Measurements from ENCODE around the gene DHX32. TPM values are rescaled to one million over a fixed set of nuclear protein-coding genes. Genes with fewer than 3 reads are reported as not detected.
"Not testable (repeated sequence)": the region's sequence is repeated elsewhere in the genome, so short reads cannot be mapped to it uniquely, and the experiment has no call there.

The DHX32 gene
- total RNA-seq, 2 donors from 2014 or later, result 10.7 to 39.2 TPM

DNA sequence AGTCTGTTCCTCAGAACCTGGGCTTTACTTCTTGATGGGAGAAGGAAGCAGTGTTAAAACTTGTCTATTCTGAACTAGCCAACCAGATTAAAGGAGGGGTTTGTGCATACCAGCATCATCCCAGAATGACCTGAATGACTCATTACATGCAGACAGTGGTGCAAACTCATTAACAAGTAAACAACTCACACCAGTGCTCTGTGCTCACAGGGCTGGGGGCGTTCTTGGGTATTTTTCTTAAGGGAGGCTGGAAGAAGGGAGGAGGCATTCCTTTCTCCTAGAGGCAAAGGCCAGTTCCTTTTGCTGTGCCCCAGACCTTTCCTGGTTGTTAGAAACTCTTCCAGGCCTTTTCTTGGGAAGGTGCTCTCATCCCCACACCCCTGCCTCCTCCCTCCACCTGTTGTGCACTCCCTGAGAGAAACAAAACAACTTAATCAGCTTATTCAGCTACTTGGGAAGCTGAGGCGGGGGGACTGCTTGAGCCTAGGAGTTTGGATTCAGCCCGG is 22.1 kb upstream of the DHX32 start:
- H3K36me3 Mint-ChIP-seq; H3K27ac Mint-ChIP-seq; DNase-seq (ENCODE audit: low spot score in 2 of 2); ATAC-seq: not testable (repeated sequence)
- peaks cover 3 to 12% of the 10 kb centered on the region in 2 donors for H3K9me3 Mint-ChIP-seq

DNA sequence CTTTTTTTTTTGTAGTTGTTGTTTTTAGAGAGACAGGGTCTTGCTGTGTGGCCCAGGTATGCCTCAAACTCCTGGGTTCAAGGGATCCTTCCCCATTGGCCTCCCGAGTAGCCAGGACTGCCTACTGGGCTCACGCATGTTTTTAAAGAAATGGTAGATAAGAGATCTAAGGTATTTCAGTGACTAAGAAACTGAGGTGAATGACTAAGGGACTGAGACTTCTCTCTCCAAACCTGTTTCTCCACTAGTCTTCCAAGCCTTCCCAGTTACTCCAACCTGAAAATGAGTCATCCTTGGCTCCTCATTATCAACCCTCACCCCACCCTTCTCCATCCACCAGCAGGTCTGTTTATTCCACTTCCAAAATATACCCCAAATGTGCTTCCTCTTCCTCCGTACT is 19.9 kb upstream of the DHX32 start:
- H3K27ac Mint-ChIP-seq; DNase-seq (ENCODE audit: low spot score in 2 of 2); ATAC-seq; H3K9me3 Mint-ChIP-seq: not testable (repeated sequence)
- peaks cover 12 to 17% of the 10 kb centered on the region in 2 donors for H3K36me3 Mint-ChIP-seq

DNA sequence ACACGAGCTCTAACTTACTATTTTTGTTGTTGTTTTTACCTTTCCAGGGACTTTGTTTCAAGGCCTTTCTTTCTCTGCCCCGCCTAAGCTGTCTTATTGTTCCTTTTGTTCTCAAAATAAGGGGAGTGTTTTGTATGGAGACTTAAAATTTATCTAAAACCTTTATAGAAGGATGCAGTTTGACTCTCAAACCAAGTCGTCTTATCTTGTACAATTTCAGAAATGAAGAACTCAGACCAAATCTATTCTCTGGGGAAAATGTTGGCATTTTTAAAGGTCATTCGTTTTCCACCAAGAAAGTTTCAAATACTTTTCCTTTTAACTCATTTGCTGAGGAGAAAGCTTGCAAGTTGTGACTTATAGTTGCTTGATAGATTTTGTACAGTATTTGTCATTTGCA is 16.2 kb upstream of the DHX32 start:
- H3K36me3 Mint-ChIP-seq, result peaks cover 13 to 15% of the 10 kb centered on the region in 2 donors
- H3K27ac Mint-ChIP-seq, result peak overlapping the region in 1 of 2 donors; percentile 75
- ATAC-seq; DNase-seq (ENCODE audit: low spot score in 2 of 2); H3K9me3 Mint-ChIP-seq: not testable (repeated sequence)

DNA sequence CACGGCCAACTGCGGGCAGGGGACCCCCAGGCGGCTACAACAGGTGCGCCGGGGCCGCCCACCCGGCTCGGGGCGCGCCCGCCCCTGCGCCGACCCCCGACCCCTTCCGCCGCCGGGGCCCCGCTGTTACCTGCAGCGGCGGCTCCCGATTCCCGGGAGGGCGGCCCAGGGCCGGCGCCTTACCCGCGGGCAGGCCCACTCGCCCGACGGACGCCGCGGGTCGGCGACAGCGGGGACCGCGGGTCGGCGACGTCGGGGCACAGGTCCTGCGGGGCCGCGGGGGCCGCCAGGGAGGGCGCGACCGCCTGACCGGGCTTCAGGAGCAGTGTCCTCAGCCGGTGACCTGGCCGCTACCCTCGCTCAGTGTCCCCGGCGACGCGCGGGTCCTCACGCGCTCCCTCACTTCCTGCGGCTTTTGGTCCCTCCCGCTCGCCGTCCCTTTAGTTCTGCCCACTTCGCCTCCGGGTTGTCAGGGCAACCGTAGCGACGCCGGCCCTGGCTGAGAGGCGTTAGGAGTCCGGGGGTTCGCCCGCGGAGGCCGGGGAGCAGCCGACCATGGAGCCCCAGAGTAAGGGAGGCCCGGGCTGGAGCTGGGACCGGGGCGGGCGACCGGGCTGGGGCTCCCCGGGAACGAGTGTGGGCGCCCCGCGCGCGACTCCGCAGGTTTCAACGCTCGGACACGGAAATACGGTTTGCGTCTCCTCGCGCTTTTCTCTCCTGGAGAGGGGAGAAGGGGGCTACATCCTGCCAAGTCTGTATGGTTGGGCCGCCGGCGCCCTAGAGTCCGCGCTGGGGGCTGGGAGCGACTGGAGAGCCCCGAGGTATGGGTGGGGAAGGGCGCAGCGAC is 15.2 kb upstream of the DHX32 start, which contains the start of gene FANK1:
Gene FANK1, plus strand, starts transcription at position 477 of the 847 bp plus-strand sequence. Its CDS starts 79 bp downstream, at position 556.
- DNase-seq (ENCODE audit: low spot score in 2 of 2) (peak; percentile 81 to 84), ATAC-seq (peak; percentile 87 to 89)
- not testable (repeated sequence) for H3K9me3 Mint-ChIP-seq
- peak within 1 kb of the TSS; percentile 76 to 91 for H3K27ac Mint-ChIP-seq
- H3K36me3 Mint-ChIP-seq, result peaks cover 13 to 15% of the 10 kb centered on the region in 2 donors

DNA sequence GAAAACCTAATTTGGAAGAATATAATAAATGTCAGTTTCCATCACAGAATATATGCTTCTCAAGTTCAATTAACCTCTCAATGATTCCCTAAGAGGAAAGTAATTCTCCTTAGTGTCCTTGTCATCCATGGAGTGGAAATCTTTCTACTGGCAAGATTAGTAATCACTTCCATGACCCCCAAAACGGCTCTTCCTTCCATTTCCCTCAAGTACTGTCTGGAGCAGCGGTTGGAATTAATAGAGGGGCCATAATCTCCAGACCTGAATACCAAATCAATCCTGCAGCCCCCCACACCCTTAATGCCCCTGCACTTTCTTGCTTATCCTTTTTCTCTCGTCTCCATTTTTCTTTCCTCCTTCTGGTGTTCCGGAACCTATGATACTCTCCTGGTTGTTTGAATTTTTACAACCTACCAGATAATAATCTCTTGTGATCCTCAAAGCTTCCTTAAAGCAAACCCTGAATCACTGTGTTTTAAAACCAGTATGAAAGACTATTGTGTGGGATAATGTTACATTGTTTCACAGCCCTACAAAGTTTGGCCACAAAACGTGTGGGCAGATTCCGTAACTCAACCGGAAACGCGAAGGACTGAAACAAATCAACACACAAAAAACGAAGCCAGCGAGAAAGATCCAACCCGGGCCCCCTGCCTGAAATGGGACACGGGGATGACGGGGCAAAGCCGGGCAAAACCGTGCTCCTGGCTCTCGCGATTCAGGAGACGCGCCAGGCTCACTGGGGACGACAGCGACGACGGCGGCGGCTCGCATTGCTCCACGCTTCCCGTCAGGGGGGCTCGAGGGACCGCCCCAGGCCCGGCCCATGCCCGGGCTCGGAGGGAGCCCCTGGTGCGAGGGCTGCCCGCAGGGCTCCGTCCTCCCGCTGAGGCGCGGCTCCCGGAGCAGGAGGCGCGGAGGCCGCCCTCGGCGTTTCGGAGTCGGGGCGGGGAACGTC is 14.3 kb upstream of the DHX32 start:
- DNase-seq (ENCODE audit: low spot score in 2 of 2) (peak; percentile 60 to 66), ATAC-seq (peak; percentile 72 to 75)
- Mint-ChIP-seq H3K36me3 (peaks cover 13 to 15% of the 10 kb centered on the region in 2 donors), H3K27ac (peak overlapping the region; percentile 76 to 91)
- H3K9me3 Mint-ChIP-seq, result not testable (repeated sequence)

DNA sequence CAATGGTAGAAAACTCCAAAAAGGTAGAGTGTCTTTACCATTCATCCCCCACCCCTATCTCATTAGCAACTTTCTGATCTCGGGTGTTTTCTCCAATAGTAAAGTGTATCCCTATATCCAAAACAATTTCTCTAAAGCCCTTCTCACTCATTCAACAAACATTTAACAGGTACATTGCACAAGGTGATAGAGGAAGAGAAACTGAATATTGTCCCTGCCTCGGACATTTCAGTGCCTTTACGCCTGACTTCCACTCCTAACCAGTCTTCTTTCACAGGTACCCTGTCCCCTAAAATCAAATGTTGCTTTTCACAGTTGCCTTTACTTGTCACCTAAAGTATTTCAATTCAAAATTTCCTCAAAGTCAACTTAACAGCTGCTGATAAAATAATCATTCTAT is 13.1 kb upstream of the DHX32 start:
- not testable (repeated sequence) for DNase-seq (ENCODE audit: low spot score in 2 of 2); H3K27ac Mint-ChIP-seq; ATAC-seq; H3K9me3 Mint-ChIP-seq
- peaks cover 13 to 15% of the 10 kb centered on the region in 2 donors for H3K36me3 Mint-ChIP-seq

DNA sequence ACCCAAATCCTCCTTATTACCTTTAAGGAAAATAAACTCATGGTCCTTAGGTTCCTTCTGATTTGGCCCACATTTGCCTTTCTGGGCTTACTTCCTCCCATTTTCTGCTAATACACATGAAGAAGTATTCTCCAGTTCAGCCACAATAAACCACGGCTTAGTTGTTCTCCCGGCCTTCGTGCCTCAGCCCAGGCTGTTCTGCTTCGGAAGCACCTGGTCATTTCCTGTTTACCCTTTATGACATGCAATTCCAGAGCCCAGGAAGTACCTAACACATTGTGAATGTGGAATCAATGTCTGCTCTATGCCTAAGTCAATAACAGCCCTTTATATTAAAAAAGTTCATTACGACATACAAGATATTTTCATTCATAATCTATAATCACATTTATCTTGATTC is 11.3 kb upstream of the DHX32 start:
- H3K36me3 Mint-ChIP-seq, result peaks cover 13 to 14% of the 10 kb centered on the region in 2 donors
- H3K9me3 Mint-ChIP-seq; H3K27ac Mint-ChIP-seq; DNase-seq (ENCODE audit: low spot score in 2 of 2); ATAC-seq: not testable (repeated sequence)

DNA sequence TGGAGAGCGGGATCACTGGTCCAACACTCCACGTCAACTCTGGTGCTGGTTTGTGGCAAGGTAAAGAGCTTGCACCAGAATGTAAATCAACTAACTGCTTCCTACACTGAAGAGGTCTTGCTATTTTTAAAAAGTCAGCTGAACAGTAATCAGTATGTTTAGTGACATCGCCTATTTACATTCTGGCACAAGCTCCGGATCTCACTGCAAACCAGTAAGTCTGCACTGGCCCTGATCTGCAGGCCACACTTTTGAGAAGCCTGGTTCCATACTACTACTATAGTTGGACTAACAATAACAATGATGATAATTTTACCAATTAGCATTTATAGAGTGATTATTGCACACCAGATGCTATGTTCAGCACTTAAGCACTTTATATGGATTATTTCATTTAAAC is 8.3 kb upstream of the DHX32 start:
- not testable (repeated sequence) for DNase-seq (ENCODE audit: low spot score in 2 of 2); H3K27ac Mint-ChIP-seq; ATAC-seq; H3K9me3 Mint-ChIP-seq; H3K36me3 Mint-ChIP-seq

DNA sequence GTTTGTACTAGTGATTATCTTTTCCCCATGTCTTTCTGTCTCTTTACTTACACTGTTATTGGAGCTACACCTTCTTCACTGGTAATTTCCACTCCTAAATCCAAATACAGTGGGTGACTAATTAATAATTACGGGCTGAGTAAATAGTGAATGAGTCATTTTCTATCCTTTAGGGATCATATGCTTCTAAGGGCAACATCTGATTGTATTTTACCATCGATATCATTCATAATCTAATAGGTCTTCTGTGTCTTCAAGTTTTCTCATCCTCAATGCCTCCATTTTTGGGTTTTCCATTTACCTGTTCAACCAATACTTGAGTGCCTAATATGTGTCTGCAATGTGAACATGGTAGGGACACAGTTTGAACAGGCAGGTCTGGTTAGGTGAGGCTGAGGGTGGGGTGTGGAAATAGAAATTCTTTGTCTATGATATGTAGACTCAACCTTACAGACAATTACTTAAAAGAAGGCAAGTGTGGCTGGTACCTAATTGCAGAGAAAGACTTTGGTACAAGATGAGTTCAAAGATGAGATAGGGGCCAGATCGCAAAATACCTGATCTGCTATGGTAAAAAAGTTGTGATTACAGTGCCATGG is 5.9 kb upstream of the DHX32 start:
- DNase-seq (ENCODE audit: low spot score in 2 of 2) (no peak), ATAC-seq (no peak)
- Mint-ChIP-seq H3K9me3 (peaks cover 0 to 3% of the 10 kb centered on the region in 2 donors), H3K36me3 (peaks cover 0 to 5% of the 10 kb centered on the region in 2 donors), H3K27ac (no peak overlapping the region)

DNA sequence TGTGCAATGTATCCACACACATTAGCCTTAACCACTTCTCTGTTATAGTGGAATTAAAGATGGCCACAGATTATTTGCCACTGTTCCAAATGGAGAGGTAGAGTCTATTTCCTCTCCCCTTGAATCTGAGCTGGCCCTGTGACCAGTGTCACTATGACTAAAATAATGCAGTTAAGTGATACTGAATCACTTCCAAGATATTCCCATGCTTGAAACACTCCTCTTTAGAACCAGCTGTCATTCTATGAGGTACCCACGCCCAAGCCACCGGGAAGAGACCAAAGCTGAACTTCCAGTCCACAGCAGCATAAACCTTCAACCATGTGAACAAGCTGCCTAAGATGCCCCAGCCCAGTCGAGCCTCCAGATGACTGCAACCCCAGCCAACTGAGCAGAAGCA is 2.1 kb upstream of the DHX32 start:
- Mint-ChIP-seq H3K9me3 (no peaks in the 10 kb centered on the region), H3K27ac (no peak overlapping the region)
- ATAC-seq, result no peak

DNA sequence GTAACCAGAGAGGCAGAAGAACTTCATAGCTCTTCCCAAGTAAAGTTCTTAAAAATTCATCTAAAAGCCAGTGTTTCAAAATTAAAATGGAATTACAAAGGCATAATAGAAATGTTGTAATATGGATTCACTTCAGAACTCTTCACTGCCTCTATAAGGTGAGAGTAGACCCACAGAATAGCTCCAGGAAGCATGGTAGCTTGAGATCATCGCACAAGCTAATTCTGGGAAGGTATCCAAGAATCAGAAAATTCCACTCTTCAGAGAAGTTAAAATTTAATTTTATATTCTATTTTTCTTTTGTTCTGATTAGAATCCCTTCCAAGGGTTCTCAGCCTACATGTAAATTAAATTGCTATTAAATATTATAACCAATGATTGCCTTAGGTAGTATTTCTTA is 1.5 kb upstream of the DHX32 start:
- DNase-seq (ENCODE audit: low spot score in 2 of 2) (no peak), ATAC-seq (no peak)
- Mint-ChIP-seq H3K9me3 (no peaks in the 10 kb centered on the region), H3K27ac (no peak overlapping the region), H3K36me3 (peaks cover 16 to 34% of the 10 kb centered on the region in 2 donors)

More for the DNA sequence above, 2.1 kb upstream of the DHX32 start:
- DNase-seq (ENCODE audit: low spot score in 2 of 2), result no peak
- peaks cover 16 to 28% of the 10 kb centered on the region in 2 donors for H3K36me3 Mint-ChIP-seq

DNA sequence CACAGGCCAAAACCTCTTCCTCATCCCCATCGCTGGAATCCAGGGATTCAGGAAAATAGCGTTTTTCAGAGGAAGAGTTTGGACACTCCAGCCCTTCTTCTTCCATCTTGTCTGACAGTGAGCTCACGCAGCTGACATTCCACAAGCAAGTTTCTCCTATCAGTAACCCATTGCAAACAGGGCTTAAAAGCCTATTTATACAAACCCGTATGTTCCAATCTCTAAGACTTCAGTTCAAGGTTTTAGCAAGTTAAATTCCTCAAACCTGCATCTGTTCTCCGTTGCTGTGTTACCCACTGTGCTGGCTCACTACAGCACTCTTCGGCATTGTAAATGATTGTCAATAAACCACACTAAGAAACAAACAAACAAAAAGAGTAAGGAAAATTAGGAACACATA is 373 bp downstream of the DHX32 start:
- Mint-ChIP-seq H3K9me3 (peaks cover 0 to 4% of the 10 kb centered on the region in 2 donors), H3K36me3 (peaks cover 24 to 48% of the 10 kb centered on the region in 2 donors), H3K27ac (no peak overlapping the region)
- no peak for ATAC-seq
- no peak for DNase-seq (ENCODE audit: low spot score in 2 of 2)

DNA sequence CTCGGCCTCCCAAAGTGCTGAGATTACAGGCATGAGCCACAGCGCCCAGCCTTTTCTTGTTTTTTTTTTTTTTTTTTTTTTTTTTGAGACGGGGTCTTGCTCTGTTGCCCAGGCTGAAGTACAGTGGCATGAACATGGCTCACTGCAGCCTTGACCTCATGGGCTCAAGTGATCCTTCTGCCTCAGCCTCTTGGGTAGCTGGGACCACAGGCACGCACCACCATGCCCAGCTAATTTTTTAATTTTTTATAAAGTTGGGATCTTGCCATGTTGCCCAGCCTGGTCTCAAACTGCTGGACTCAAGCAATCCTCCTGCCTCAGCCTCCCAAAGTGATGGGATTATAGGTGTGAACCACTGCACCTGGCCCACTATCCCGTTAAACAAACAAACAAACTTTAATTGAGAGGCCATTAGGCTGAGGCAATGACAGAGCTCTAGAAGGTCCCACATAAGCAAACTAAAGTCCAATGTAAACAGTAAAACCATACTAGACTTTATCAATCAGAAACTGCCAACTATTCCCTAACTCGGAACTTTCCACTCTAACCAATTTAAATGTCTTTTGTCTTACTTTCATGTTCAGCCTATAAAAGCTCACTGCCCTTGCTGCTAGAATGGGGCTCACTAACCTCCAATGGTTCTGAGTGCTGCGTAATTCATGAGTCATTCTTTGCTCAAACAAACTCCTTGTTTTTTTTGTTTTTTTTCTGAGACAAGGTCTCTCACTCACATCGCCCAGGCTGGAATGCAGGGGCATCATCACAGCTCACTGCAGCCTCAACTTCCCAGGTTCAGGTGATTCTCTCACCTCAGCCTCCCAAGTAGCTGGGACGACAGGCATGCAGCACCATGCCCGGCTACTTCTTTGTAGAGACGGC is 1.9 kb downstream of the DHX32 start:
- Mint-ChIP-seq H3K9me3 (peaks cover 0 to 4% of the 10 kb centered on the region in 2 donors), H3K27ac (no peak overlapping the region), H3K36me3 (peaks cover 24 to 61% of the 10 kb centered on the region in 2 donors)
- no peak for ATAC-seq
- no peak for DNase-seq (ENCODE audit: low spot score in 2 of 2)

DNA sequence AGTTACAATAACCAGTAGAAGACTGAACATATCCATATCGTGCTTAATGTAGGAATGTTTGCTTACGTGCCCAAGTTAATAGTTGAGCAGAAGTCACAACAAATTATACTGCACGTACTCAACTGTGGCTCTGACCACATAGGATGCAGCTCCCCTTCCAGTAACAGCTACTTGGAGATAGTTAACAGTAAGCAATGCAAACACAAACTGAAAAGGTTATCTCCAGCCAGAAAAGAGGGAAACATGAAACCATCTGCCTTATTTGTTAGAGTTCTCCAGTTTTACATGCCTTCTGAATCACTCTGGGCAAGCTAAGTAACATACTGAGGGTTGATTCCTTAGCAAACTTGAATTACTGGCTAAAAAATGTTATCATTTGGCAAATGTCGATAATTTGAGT is 9.8 kb downstream of the DHX32 start:
- no peak for ATAC-seq
- H3K9me3 Mint-ChIP-seq, result peaks cover 0 to 4% of the 10 kb centered on the region in 2 donors
- H3K27ac Mint-ChIP-seq, result no peak overlapping the region
- peaks cover 5 to 19% of the 10 kb centered on the region in 2 donors for H3K36me3 Mint-ChIP-seq
- no peak for DNase-seq (ENCODE audit: low spot score in 2 of 2)

DNA sequence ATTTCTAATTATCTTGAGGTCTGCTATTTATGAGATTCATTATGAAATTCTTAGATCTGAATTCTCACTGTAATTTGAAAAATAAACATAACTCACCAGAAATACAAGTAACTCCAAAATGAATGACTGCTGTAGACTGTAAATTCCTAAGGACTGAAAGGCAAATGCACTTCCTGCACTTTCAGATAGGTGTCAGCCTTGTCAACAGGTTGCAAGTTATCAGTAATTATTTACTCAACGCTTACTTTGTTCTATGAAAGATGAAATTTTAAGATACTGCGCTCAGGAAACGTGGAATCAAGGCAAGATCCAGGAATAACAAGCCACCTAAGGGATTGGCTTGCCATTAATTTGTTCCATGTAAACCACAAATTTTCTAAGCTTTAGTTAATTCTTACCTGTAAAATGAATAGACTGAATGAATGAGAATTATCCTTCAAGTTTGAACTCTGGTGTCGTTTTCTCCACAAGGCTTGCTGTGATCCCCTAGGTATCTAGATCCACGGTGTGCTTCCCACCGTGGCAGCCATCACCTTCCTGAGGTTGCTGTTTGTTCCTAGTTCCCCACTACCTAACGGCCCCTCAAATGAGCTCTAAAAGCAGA is 12.6 kb downstream of the DHX32 start:
- Mint-ChIP-seq H3K27ac (no peak overlapping the region), H3K9me3 (no peaks in the 10 kb centered on the region), H3K36me3 (no peaks in the 10 kb centered on the region)
- no peak for DNase-seq (ENCODE audit: low spot score in 2 of 2)
- peak in 1 of 2 donors; percentile 41 for ATAC-seq
